HT-29 (cell line): ENCODE data around the gene NTRK2. TPM values are rescaled to one million over a fixed set of nuclear protein-coding genes. Genes with fewer than 3 reads are reported as not detected.

Experiments
- DNase-seq: peaks from one replicate; pipeline ENCODE4 v3.0.0-alpha.2; 2015; ENCODE audit warnings: low spot score
- total RNA-seq: library from RNA; depleted of rRNA; stranded (reverse); fragments of >200 nt; shearing (Covaris generic); gene quantifications from 2 replicates; pipeline ENCODE4 v1.2.3, GENCODE V29; 2014

The NTRK2 gene
- total RNA-seq, 1 experiment from 2014 or later = not detected

DNA sequence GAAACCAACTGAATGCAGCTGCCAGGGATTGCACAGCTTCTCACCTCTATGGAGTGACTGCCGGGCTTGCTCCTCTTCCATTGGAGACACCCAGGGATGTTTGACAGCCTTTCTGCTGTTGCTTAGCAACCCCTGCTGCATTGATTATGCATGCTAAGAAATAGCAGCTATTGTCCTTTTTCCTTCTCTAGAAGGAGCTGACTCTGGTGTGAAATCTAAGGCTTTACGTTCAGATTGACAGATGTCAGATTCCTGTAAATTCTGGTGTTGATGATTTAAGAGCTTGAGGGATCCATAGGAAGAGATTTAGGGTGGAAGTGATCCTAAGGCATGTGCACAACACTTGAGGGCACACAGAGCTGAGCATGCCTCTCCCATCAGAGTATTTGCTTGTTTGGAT is 267.7 kb downstream of the NTRK2 start:
- no peak for DNase-seq

DNA sequence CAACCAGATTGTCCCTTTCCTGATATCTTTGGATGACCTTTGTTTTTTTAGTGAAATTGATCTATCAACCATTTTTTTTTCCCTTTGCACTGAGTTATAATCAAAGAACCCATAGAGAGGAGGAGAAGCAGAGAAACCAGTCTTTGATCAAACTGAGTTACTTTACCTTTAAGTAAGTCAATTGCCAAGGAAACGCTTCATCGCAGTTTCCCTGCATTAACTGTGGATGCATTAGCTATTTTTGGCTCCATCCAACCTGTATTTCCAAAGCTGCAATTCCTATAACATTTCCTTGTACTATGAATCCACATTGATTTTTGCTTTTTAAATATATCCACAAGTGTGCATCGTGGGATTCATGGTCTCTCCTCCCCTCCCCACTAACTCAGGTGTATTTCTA is 268.1 kb downstream of the NTRK2 start:
- no peak for DNase-seq

DNA sequence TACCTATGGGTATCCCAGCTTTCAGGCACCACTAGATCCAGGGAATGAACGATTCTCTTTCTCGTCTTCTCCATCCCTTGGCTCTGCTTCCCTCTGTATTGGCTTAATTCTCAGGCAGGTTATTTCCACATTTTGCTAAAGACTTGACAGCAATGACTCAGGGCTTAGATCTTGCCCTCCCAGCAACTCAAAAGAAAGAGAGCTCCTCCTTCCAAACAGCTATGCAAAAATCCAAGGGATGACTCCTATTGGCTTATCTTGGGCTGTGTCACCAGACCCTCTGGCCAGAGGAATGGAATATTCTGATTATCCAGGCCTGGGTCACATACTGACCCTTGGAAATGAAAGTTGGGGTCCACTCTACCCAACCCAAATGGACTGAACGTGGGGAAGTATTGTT is 270.2 kb downstream of the NTRK2 start:
- DNase-seq = no peak

DNA sequence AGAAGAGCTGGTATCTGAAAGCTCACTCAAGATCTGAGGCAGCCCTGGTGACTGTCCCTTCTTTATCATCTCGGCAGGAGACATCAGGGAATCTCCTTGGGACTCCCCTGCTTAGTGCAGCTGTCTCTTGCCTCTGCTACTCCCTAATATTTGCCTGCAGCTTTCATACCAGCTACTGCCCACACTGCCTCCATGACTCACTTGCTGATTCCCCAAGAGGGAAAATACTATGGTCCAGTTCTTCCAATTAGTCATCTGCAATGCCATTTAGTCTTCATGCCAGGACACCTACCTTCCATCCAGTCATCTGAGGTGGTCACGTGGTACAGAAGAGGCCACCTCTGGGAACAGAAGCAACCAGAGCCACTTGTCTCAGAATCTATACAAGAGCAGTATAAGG is 270.8 kb downstream of the NTRK2 start:
- DNase-seq = no peak

DNA sequence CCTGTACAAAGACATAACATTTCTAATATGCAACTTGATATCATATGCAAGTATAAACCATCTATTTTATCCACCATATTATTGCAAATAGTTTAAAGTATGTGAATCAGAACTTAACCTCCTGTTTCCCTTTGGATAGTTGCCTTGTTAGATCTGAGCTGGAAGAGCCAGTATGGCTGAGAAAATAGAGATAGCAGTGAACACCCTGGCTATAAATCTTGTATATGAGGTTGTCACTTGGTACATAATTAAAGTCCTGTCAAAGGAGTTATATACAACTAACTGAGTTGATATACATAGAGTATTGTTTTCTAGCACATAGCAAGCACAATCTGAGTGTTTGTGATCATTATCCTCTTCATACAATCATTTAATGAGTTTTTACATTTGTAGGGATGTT is 272.3 kb downstream of the NTRK2 start:
- DNase-seq = no peak

DNA sequence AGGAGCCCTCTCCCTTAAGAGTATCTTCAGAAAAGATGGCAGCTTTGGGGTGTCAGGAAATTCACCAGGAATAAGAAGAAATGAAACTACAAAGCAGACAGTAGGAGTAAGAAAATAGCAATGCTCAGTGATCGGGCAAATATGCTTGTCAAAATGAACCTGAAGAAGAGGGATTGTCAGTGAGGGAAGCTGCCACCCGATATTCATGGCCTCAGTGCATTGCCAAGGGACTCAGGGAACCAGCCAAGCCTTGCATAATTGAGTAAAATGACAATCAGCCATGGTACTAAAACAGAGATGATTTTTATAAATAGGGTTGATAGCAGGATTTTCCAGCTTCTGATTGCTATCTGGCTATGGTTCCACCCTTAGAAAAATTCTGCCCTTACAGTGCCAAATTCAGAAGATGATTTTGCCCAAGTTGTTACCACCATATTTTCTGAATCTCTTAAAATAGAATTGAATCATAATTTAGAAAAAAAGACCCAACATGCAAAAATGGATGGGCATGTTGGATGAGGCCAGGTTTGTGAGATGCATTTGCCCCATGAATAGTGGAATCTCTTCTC is 274.0 kb downstream of the NTRK2 start:
- DNase-seq = no peak

DNA sequence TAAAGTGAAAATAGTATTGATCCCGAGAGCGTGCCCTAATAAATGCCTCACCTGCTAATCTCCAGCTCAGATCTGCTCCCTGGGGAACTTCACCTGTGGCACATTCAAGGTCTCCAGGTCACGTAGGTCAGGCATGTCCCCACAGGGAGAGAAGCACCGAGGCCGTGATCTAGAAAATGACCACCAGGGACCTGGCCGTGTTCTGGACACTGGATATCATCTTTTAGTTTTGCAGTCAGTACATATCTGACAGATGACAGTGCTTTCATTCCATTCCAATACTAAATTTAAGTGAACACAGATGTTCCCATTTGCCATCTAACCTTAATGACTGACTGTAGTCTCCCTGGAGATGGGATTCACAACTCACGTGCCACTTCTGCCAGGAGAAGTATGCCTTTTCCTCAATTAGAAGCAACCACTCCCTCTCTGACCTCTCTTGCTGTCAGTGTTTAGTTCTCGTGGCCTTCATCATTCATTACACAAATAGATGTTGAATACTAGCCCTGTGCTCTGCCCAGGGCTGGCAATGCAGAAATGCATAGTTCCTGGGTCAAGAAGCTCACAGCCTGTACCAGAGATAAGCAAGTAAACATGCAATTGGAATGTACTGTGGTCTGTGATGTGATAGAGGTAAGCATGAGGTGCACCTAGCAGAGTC is 276.5 kb downstream of the NTRK2 start:
- no peak for DNase-seq

DNA sequence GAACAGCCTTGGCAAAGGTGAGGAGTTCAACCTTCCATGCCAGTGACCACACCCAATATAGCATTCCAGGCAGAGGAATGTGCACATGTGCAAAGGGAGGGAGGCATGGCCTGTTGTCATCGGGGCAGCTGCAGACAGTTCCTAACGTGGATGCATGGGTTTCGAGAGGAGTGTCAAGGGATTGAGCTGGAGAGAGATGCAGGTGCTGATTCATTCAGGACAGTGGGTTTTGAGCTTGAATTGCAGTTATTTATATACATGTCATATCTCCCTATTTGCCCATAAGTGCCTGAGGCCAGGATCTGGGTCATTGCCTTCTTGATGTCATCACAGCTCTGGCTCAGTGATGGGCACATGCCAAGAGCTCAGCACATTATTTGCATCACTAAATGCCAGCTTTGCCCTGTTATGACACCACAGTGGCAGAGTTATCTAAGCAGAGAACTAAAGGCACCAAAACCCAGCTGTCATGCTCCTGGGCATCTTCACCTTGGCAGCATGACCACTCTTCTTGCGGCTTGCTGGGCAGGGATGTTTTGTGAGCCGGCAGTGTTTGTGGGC is 278.0 kb downstream of the NTRK2 start:
- no peak for DNase-seq

DNA sequence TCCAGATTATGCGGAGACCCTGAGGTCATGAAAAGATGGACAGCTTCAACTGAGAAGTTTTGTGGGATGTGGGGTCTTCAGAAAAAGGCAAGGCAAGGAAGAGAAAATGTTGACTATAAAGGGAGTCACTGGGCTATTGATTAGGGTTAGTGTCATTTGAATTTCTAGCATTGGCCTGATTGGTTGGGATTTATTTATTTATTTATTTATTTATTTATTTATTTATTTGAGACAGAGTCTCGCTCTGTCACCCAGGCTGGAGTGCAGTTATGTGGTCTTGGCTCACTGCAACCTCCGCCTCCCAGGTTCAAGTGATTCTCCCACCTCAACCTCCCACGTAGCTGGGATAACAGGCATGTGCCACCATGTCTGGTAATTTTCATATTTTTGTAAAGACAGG is 279.7 kb downstream of the NTRK2 start:
- no peak for DNase-seq

DNA sequence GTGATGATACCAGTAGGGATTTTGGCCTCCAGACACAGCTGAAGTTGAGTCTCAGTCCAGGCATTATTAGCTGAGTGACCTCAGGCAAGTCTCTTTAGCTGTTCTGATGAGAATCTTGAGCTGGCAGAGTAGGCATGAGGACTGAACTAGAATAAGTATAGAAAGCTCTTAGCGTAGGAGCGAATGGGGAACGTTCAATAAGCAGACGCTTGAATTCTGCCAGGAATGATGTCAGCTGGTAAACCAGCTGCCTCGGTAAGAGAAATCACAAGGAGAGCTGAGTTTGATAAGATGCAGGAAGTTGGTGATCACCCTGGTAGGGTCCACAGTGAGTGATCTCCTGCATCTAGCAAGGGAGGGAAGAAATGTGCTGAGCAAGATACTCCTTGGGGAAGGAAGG is 280.4 kb downstream of the NTRK2 start:
- no peak for DNase-seq

DNA sequence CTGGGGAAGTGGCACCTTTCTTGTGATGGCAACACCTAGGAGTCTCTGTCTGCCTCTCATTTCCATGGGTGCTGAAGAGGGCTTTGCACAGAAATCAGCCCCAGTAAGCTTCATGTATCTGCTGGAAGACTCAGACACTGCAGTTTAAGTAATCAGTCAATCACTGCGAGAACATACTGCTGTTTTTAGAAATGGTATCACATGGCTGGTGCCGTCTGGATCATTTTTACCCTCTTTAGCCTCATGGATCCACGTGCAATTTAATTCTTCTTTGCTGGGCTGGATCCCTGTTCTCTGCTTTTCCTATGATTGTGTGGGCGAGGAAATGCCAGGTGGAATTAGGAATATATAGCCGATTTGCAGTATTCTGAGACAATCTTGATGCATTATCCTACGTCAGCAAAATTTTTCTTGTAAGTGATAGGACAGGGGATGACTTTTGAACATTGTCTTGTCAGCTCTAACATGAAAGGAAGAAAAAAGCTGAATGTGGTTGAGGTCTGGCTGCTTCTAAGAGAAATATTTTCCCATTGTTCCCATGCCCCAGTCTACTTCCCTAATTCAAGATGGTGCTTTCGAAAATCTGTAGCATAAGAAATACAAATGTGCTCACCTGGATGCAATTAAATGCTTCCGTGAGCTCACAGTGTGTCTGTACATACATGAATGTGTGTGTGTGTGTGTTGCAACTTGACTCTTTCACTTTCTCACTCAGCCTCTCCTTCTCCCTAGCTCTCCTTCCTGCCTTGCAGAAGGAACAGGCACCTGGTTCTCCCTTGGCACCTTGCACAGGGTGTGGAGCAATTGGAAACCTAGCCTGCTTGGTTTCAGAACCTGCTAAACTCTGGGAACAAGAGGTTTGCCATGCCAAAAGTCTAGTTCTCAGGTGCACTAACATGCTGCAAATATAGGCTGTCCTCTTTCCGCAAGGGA is 281.6 kb downstream of the NTRK2 start:
- DNase-seq = no peak

DNA sequence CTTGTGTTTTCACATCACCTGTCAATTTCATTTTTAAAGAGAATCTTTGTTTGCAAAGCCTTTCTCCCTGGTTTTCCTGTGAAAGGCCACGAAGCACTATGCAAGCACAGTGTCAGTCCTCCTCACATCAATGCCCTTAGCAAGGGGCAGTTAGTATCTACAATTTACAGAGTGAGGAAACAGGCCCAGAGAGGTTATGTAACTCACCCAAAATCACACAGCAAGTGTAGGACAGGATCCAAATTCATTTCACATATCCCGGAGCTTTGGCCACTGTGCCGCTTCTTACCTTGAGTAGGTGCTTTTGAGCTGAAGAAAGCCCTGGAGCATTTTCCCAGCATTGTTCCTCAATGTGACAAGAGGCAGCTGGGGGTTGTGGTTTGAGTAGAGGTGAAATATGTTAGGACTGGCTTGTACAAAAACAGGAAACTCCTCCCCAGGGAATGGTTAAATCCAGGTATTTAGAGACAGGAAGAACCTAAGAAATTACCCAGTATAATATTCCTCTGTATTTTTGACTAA is 283.8 kb downstream of the NTRK2 start:
- no peak for DNase-seq

DNA sequence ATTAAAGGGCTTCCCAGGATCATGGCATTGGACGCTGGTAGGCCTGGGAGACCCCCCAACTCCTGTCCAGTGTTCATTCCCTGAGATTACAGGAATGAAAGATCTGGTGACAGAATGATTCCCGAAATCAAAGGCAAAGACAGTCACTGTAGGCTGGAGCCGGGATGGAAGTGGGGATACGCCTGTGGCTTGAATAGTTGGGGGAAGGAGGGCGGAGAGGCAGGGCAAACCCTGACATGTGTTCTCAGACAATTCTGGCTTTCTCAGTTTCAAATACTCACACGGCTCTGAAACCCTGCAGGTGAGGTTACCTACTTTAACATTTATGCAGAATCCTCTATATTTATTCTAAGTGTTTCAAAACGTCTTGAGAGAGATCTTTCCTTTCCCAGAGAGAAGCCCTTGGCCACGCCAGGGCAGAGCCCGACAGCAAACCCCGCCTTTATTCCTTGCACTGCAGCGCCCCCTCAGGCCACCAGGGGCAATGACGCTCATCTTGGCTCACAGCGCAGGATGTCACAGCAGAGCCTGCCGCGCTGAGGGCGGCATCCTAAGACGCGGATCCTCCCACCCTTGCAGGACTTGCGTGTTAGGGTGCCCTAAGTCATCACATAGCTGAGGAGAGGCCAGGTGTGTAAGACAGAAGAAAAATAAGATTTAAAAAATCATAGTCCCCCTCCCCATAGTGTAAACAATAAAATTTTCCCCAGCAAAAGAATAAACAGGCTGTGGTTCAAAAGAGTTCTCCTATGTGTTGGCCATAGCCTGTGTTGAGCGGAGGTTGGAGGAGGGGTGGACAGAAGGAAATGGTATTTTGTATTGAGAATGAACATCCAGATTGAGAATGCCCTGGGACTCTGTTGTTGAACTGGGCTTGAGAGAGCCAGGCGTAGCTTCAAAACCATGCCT is 284.5 kb downstream of the NTRK2 start:
- DNase-seq = peak; percentile 78

DNA sequence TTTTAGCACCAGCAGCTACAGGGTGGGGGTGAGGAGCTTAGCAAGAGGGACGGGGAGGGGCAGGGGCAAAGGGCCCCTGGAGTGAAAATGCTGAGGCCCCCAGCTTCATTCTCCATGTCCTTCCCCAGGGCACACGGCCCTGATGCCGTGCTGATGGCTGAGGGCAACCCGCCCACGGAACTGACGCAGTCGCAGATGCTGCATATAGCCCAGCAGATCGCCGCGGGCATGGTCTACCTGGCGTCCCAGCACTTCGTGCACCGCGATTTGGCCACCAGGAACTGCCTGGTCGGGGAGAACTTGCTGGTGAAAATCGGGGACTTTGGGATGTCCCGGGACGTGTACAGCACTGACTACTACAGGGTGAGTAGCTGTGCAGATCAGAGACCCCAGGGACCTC is 285.6 kb downstream of the NTRK2 start:
- no peak for DNase-seq

DNA sequence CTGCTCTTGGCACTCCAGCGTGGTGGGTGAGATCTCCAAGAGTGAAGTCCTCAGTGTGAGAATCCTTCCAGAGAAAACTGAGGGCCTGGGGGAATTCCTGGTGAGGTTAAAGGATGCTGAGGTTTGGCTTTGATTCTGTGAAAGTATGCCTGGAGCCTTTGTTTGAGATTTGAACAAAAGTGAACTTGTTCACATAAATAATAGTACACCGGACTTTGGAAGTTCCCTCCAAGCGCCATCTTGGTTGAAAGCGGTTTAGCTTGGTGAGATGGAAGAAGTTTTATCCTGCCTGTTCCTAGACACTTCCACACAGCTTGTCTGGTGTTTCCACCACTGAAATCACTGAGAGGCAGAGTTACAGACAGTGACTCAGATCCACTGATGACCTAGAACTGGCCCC is 286.4 kb downstream of the NTRK2 start:
- DNase-seq = no peak

DNA sequence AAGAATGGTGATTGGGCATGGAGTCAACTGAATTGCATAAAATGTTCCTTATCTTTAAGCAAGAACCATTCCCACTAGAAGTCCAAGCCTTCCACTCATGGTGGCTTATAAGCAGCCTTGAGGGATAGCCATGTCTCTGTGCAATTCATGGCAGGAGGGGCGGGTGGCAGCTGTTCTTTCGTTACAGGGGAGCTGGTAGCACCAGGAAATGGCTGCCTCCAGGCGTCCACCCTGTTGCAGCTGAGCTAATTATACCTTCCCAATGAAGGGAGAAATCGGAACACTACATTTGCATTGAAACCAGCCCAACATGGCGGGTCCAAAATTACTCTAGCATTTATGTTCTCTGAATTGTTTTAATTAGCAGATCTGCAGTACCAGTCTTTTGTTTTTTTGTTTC is 289.8 kb downstream of the NTRK2 start:
- no peak for DNase-seq

DNA sequence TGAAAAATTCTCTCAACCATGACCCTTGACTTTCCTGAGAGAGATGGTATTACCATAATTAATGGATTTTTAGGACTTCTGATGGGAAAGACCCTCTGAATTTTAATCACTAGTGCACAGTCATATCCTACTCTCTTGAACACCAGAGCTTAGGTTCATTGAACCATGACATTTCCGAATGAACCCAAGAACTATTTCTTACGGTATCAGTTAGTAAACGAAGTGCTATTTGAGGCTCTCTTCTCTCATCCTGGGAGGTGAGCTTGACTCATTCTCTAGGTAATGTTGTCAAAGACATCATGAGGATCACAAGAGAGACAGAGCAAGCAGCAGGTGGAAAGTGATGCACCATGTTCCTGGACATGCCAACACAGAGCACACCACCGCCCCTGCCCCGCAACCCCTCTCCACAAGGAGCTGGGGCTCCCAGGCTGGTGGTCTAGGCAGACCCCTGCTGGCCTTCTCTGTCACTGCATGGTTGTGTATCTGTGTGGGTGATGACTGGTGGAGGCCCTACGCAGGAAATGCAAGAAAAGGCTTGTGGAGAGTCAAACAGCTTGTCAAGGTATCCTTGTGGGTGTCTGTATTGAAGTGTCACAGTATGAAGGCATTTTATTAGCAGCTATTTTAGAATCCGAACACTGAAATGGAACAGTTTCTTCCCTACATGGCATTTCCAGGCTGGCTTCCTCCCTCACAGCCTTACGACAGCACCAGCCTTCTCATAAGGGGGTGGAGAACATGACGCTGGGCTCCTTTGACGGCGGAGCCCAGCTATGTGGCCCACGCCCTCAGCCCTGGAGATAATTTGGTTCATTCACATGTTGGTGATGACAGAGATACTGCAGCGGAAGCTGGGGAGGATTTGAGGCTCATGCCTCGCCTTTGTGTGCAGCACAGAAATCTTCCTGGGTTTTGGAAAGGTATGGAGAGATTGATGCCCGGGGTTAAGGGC is 297.6 kb downstream of the NTRK2 start:
- DNase-seq = no peak

DNA sequence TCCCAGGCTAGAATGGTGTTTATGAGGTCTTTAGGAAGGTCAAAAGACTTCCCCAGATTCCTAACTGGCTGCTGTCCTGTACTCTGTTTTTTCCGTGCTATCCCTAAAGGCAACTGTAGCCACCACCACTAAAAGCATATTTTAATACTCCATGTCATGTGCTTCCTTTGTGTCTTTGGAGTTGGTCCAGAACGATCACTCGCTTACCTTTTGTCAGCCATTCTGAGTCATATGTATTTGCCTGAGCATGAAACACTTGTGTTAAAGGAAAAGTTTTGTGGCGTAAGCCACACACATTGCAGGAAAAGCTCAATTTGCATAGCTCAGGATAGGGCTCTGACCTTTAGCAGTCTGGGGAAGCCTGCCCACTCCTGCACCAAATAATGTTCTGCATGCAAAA is 299.6 kb downstream of the NTRK2 start:
- DNase-seq = peak; percentile 19

DNA sequence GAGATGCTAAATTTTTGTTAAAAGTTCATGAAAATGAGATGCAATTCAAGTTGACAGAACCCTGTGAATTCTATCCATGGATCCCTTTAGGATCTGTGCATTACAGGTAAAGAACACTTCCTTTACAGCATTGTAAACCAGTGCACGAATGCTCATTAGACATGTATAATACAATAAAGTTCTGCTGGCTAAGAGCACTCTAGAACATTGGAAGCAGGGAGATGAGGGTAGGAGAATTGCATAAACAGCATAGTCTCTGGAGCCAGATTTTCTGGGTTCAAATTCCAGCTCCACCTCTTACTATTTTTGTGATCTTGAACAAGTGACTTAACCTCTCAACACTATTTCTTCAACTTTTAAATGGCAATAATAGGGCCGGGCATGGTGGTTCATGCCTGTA is 300.2 kb downstream of the NTRK2 start:
- DNase-seq = no peak

DNA sequence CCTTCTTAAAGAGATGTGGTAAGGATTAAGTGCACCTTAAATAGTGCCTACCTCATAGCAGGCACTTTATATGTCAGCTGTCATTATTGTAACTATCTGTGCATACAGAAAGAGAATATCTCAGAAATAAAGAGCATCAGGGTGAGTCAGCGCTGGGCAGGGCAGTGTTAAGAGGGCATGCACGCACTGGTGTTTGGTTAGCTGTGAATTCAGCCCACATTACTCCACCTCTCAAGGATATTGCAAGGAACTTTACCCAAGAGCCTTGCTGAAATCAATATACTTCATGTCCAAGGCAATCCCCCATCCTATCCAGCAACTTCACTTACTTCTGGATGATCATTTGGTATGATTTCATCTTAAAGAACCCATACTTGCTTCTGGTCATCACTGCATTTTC is 300.9 kb downstream of the NTRK2 start:
- DNase-seq = peak; percentile 35
